ENCODE results near the gene DNER.

- TF ChIP-seq CTCF (IDR thresholded peaks at IDR 0.05) (no peak), SMC3 (IDR thresholded peaks at IDR 0.05; ENCODE audit: low read depth, low read length) (no peak), RFX5 (IDR thresholded peaks at IDR 0.05; ENCODE audit: low read length) (no peak)
Observed at GRCh38 chr2:229335330-229335729, 379.0 kb downstream of the DNER start.
